ENCODE results near the gene CTLA4.

Gene CTLA4

GRCh38 chr2:203861197-203861596, 6.4 kb upstream of the CTLA4 start:
- no peak overlapping the region for H2BK15ac ChIP-seq (ENCODE audit: low read length)
- no CpG with 5 or more reads among the region's 4 CpGs for WGBS, 2 donors (ENCODE audit: extremely low coverage in 2 of 2, insufficient read length in 2 of 2, insufficient replicate concordance in 1 of 2)

GRCh38 chr2:203861607-203862006, 6.0 kb upstream of the CTLA4 start:
- H2BK15ac ChIP-seq (ENCODE audit: low read length): no peak overlapping the region
- no peak overlapping the region for H3K27ac ChIP-seq (replicated peaks; ENCODE audit: low read length)
- H2BK120ac ChIP-seq (ENCODE audit: low read depth, low read length): no peak overlapping the region
- no peak overlapping the region for H3K4ac ChIP-seq (ENCODE audit: low read length)
- no peak overlapping the region for H2AFZ ChIP-seq (ENCODE audit: low read length)
- H3K9me3 ChIP-seq (replicated peaks in 1 of 2; ENCODE audit: control insufficient read depth in 2 of 2, insufficient read depth in 1 of 2, low read depth in 1 of 2, low read length in 2 of 2): no peaks in the 10 kb centered on the region
- H4K91ac ChIP-seq (ENCODE audit: low read depth, low read length, poor library complexity): no peak overlapping the region
- H3K14ac ChIP-seq (ENCODE audit: low read length): no peak overlapping the region
- no peaks in the 10 kb centered on the region for H3K4me1 ChIP-seq (ENCODE audit: control insufficient read depth in 2 of 2, insufficient read depth in 1 of 2, low read depth in 1 of 2, low read length in 2 of 2)
- no peak overlapping the region for H4K8ac ChIP-seq (ENCODE audit: low read depth, low read length)
- no peak overlapping the region for H3K4me3 ChIP-seq (ENCODE audit: low read length in 2 of 2)
- H3K27me3 ChIP-seq (ENCODE audit: control insufficient read depth in 3 of 3, insufficient read depth in 3 of 3, low read depth in 1 of 3, low read length in 3 of 3): no peaks in the 10 kb centered on the region
- no peak overlapping the region for H2AK5ac ChIP-seq (ENCODE audit: low read depth, low read length)
- no CpG with 5 or more reads among the region's 1 CpG for WGBS, 2 donors (ENCODE audit: extremely low coverage in 2 of 2, insufficient read length in 2 of 2, insufficient replicate concordance in 1 of 2)
- H3K9ac ChIP-seq (ENCODE audit: low read depth, low read length, poor library complexity): no peak overlapping the region
- H2BK12ac ChIP-seq (ENCODE audit: low read length): no peak overlapping the region
- no peak overlapping the region for H3K4me2 ChIP-seq (ENCODE audit: insufficient read depth, low read length, poor library complexity, severe bottlenecking)
- DNase-seq (ENCODE audit: low spot score): no peak
- no peak overlapping the region for H3K18ac ChIP-seq (ENCODE audit: low read length)
- no peak overlapping the region for H2BK5ac ChIP-seq (ENCODE audit: low read length)
- H3K79me1 ChIP-seq (ENCODE audit: low read depth, low read length): no peaks in the 10 kb centered on the region
- no peak overlapping the region for H3K23ac ChIP-seq (ENCODE audit: low read depth, low read length, poor library complexity)
- no peaks in the 10 kb centered on the region for H3K36me3 ChIP-seq (replicated peaks in 1 of 2; ENCODE audit: control insufficient read depth in 2 of 2, insufficient read depth in 2 of 2, low read length in 2 of 2)

More at GRCh38 chr2:203861197-203861596, 6.4 kb upstream of the CTLA4 start:
- Histone ChIP-seq H2AFZ (ENCODE audit: low read length) (no peak overlapping the region), H2BK5ac (ENCODE audit: low read length) (no peak overlapping the region), H3K4me1 (ENCODE audit: control insufficient read depth in 2 of 2, insufficient read depth in 1 of 2, low read depth in 1 of 2, low read length in 2 of 2) (no peaks in the 10 kb centered on the region), H2AK5ac (ENCODE audit: low read depth, low read length) (no peak overlapping the region), H2BK120ac (ENCODE audit: low read depth, low read length) (no peak overlapping the region), H3K27ac (replicated peaks; ENCODE audit: low read length) (no peak overlapping the region), H3K18ac (ENCODE audit: low read length) (no peak overlapping the region), H3K79me1 (ENCODE audit: low read depth, low read length) (no peaks in the 10 kb centered on the region), H3K36me3 (replicated peaks in 1 of 2; ENCODE audit: control insufficient read depth in 2 of 2, insufficient read depth in 2 of 2, low read length in 2 of 2) (no peaks in the 10 kb centered on the region), H3K4me2 (ENCODE audit: insufficient read depth, low read length, poor library complexity, severe bottlenecking) (no peak overlapping the region), H3K9me3 (replicated peaks in 1 of 2; ENCODE audit: control insufficient read depth in 2 of 2, insufficient read depth in 1 of 2, low read depth in 1 of 2, low read length in 2 of 2) (no peaks in the 10 kb centered on the region), H3K4me3 (ENCODE audit: low read length in 2 of 2) (no peak overlapping the region), H3K23ac (ENCODE audit: low read depth, low read length, poor library complexity) (no peak overlapping the region), H3K4ac (ENCODE audit: low read length) (no peak overlapping the region), H3K27me3 (ENCODE audit: control insufficient read depth in 3 of 3, insufficient read depth in 3 of 3, low read depth in 1 of 3, low read length in 3 of 3) (no peaks in the 10 kb centered on the region), H3K9ac (ENCODE audit: low read depth, low read length, poor library complexity) (no peak overlapping the region), H3K14ac (ENCODE audit: low read length) (no peak overlapping the region), H2BK12ac (ENCODE audit: low read length) (no peak overlapping the region), H4K91ac (ENCODE audit: low read depth, low read length, poor library complexity) (no peak overlapping the region), H4K8ac (ENCODE audit: low read depth, low read length) (no peak overlapping the region)
- DNase-seq (ENCODE audit: low spot score): no peak

- no peak overlapping the region for H2BK5ac ChIP-seq (ENCODE audit: low read length)
- H3K36me3 ChIP-seq (replicated peaks in 1 of 2; ENCODE audit: control insufficient read depth in 2 of 2, insufficient read depth in 2 of 2, low read length in 2 of 2): no peaks in the 10 kb centered on the region
- no peak overlapping the region for H2BK15ac ChIP-seq (ENCODE audit: low read length)
- H4K8ac ChIP-seq (ENCODE audit: low read depth, low read length): no peak overlapping the region
- H3K79me1 ChIP-seq (ENCODE audit: low read depth, low read length): no peaks in the 10 kb centered on the region
- H3K4ac ChIP-seq (ENCODE audit: low read length): no peak overlapping the region
- no peaks in the 10 kb centered on the region for H3K9me3 ChIP-seq (replicated peaks in 1 of 2; ENCODE audit: control insufficient read depth in 2 of 2, insufficient read depth in 1 of 2, low read depth in 1 of 2, low read length in 2 of 2)
- H3K4me2 ChIP-seq (ENCODE audit: insufficient read depth, low read length, poor library complexity, severe bottlenecking): no peak overlapping the region
- DNase-seq (ENCODE audit: low spot score): no peak
- H3K18ac ChIP-seq (ENCODE audit: low read length): no peak overlapping the region
- no peak overlapping the region for H2AFZ ChIP-seq (ENCODE audit: low read length)
- no peak overlapping the region for H3K27ac ChIP-seq (replicated peaks; ENCODE audit: low read length)
- no peak overlapping the region for H4K91ac ChIP-seq (ENCODE audit: low read depth, low read length, poor library complexity)
- H2BK12ac ChIP-seq (ENCODE audit: low read length): no peak overlapping the region
- H3K9ac ChIP-seq (ENCODE audit: low read depth, low read length, poor library complexity): no peak overlapping the region
- H3K14ac ChIP-seq (ENCODE audit: low read length): no peak overlapping the region
- no peak overlapping the region for H3K23ac ChIP-seq (ENCODE audit: low read depth, low read length, poor library complexity)
- peaks cover 0 to 6% (median 0%) of the 10 kb centered on the region in 3 experiments for H3K27me3 ChIP-seq (ENCODE audit: control insufficient read depth in 3 of 3, insufficient read depth in 3 of 3, low read depth in 1 of 3, low read length in 3 of 3)
- WGBS, 2 donors (ENCODE audit: extremely low coverage in 2 of 2, insufficient read length in 2 of 2, insufficient replicate concordance in 1 of 2): no CpG with 5 or more reads among the region's 6 CpGs
- no peak overlapping the region for H3K4me3 ChIP-seq (ENCODE audit: low read length in 2 of 2)
- no peak overlapping the region for H2AK5ac ChIP-seq (ENCODE audit: low read depth, low read length)
- peaks cover 0 to 4% of the 10 kb centered on the region in 2 donors for H3K4me1 ChIP-seq (ENCODE audit: control insufficient read depth in 2 of 2, insufficient read depth in 1 of 2, low read depth in 1 of 2, low read length in 2 of 2)
- H2BK120ac ChIP-seq (ENCODE audit: low read depth, low read length): no peak overlapping the region
These were observed 1.9 kb downstream of the CTLA4 start for GRCh38 chr2:203869223-203870042.

DNA sequence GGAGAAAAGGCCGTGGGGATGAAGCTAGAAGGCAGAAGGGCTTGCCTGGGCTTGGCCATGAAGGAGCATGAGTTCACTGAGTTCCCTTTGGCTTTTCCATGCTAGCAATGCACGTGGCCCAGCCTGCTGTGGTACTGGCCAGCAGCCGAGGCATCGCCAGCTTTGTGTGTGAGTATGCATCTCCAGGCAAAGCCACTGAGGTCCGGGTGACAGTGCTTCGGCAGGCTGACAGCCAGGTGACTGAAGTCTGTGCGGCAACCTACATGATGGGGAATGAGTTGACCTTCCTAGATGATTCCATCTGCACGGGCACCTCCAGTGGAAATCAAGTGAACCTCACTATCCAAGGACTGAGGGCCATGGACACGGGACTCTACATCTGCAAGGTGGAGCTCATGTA, 2.9 kb downstream of the CTLA4 start:
- no peak overlapping the region for H2AFZ ChIP-seq (ENCODE audit: low read length)
- peaks cover 0 to 4% of the 10 kb centered on the region in 2 donors for H3K4me1 ChIP-seq (ENCODE audit: control insufficient read depth in 2 of 2, insufficient read depth in 1 of 2, low read depth in 1 of 2, low read length in 2 of 2)
- no peak overlapping the region for H2AK5ac ChIP-seq (ENCODE audit: low read depth, low read length)
- H2BK15ac ChIP-seq (ENCODE audit: low read length): no peak overlapping the region
- H3K4me3 ChIP-seq (ENCODE audit: low read length in 2 of 2): no peak overlapping the region
- no peaks in the 10 kb centered on the region for H3K79me1 ChIP-seq (ENCODE audit: low read depth, low read length)
- peaks cover 0 to 6% (median 0%) of the 10 kb centered on the region in 3 experiments for H3K27me3 ChIP-seq (ENCODE audit: control insufficient read depth in 3 of 3, insufficient read depth in 3 of 3, low read depth in 1 of 3, low read length in 3 of 3)
- H2BK120ac ChIP-seq (ENCODE audit: low read depth, low read length): no peak overlapping the region
- H4K8ac ChIP-seq (ENCODE audit: low read depth, low read length): no peak overlapping the region
- no CpG with 5 or more reads among the region's 9 CpGs for WGBS, 2 donors (ENCODE audit: extremely low coverage in 2 of 2, insufficient read length in 2 of 2, insufficient replicate concordance in 1 of 2)
- H4K91ac ChIP-seq (ENCODE audit: low read depth, low read length, poor library complexity): no peak overlapping the region
- H2BK5ac ChIP-seq (ENCODE audit: low read length): no peak overlapping the region
- DNase-seq (ENCODE audit: low spot score): no peak
- no peak overlapping the region for H3K18ac ChIP-seq (ENCODE audit: low read length)
- no peak overlapping the region for H3K4ac ChIP-seq (ENCODE audit: low read length)
- H3K9me3 ChIP-seq (replicated peaks in 1 of 2; ENCODE audit: control insufficient read depth in 2 of 2, insufficient read depth in 1 of 2, low read depth in 1 of 2, low read length in 2 of 2): no peaks in the 10 kb centered on the region
- H3K9ac ChIP-seq (ENCODE audit: low read depth, low read length, poor library complexity): no peak overlapping the region
- no peak overlapping the region for H2BK12ac ChIP-seq (ENCODE audit: low read length)
- H3K4me2 ChIP-seq (ENCODE audit: insufficient read depth, low read length, poor library complexity, severe bottlenecking): no peak overlapping the region
- no peak overlapping the region for H3K14ac ChIP-seq (ENCODE audit: low read length)
- no peaks in the 10 kb centered on the region for H3K36me3 ChIP-seq (replicated peaks in 1 of 2; ENCODE audit: control insufficient read depth in 2 of 2, insufficient read depth in 2 of 2, low read length in 2 of 2)
- no peak overlapping the region for H3K23ac ChIP-seq (ENCODE audit: low read depth, low read length, poor library complexity)
- H3K27ac ChIP-seq (replicated peaks; ENCODE audit: low read length): no peak overlapping the region

Measured in neuronal stem cell (in vitro differentiated cells).